Suprapubic skin (tissue), 4 donors: ENCODE measurements around the gene RNF144B.

Experiments
- EP300 ChIP-seq: sonication (generic); formaldehyde crosslinking; IDR thresholded peaks from one replicate; pipeline ENCODE4 v1.6.1; 2017; ENCODE audit warnings: antibody characterized with exemption
- POLR2A ChIP-seq, 2 donors: fragments of 450-650 bp; IDR thresholded peaks; one replicate each; pipeline ENCODE4 v1.6.1; 2017; ENCODE audit warnings: antibody characterized with exemption in 2 of 2, mild to moderate bottlenecking in 2 of 2, moderate library complexity in 2 of 2
- POLR2AphosphoS5 ChIP-seq, 3 donors: sonication (generic); formaldehyde crosslinking; IDR thresholded peaks; one replicate each; pipeline ENCODE4 v1.6.1; 2017; ENCODE audit warnings: antibody characterized with exemption in 3 of 3
- TF ChIP-seq, protein P1 (sequence below), 2 donors: fragments of 200-600 bp in 1 of 2; fragments of 450-650 bp in 1 of 2; sonication (generic) in 1 of 2; IDR thresholded peaks; one replicate each; pipeline ENCODE4 v1.5.1; 2016 to 2019; ENCODE audit warnings: antibody characterized with exemption in 2 of 2, mild to moderate bottlenecking in 1 of 2, moderate library complexity in 1 of 2

DNA sequence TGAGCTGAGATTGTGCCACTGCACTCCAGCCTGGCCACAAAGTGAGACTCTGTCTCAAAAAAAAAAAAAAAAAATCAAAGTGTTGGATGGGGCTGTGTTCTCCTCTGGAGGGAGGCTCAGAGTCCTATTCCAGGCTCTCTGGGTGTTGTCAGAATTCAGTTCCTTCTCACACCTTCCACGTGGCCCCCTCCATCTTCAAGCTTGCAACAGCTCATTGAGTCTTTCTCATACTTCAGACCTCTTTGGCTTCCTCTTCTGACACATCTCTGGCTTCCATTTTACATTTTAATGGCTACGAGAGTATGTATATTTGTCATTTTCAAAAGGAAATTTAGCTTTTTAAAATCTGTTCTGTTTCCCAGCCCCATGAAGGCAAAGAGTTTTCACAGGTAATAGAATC lies 85.8 kb downstream of the RNF144B start:
- TF ChIP-seq, protein P1, sequence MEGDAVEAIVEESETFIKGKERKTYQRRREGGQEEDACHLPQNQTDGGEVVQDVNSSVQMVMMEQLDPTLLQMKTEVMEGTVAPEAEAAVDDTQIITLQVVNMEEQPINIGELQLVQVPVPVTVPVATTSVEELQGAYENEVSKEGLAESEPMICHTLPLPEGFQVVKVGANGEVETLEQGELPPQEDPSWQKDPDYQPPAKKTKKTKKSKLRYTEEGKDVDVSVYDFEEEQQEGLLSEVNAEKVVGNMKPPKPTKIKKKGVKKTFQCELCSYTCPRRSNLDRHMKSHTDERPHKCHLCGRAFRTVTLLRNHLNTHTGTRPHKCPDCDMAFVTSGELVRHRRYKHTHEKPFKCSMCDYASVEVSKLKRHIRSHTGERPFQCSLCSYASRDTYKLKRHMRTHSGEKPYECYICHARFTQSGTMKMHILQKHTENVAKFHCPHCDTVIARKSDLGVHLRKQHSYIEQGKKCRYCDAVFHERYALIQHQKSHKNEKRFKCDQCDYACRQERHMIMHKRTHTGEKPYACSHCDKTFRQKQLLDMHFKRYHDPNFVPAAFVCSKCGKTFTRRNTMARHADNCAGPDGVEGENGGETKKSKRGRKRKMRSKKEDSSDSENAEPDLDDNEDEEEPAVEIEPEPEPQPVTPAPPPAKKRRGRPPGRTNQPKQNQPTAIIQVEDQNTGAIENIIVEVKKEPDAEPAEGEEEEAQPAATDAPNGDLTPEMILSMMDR (IDR thresholded peaks at IDR 0.05) = no peak
- TF ChIP-seq POLR2A (IDR thresholded peaks at IDR 0.05) (no peak), POLR2AphosphoS5 (IDR thresholded peaks at IDR 0.05) (no peak), EP300 (no peak)
